Measurements from ENCODE around the gene NCOA4.
"Not testable (repeated sequence)": the region's sequence is repeated elsewhere in the genome, so short reads cannot be mapped to it uniquely, and the experiment has no call there.

Gene NCOA4

GRCh38 chr10:46014206-46014605, 16.2 kb downstream of the NCOA4 start:
- no peak overlapping the region for H3K4me3 ChIP-seq (ENCODE audit: low read depth in 1 of 5, low read length in 5 of 5)
- peaks cover 0 to 58% (median 37%) of the 10 kb centered on the region in 5 donors for H3K4me1 ChIP-seq (ENCODE audit: control insufficient read depth in 5 of 5, insufficient read depth in 5 of 5, low read length in 5 of 5)
- peak overlapping the region; percentile 81 for H3K27ac ChIP-seq (ENCODE audit: low read depth, low read length)
- H3K9ac ChIP-seq (ENCODE audit: low read length in 5 of 5) = peak overlapping the region in 1 of 5 donors; percentile 19
- H3K9me3 ChIP-seq (ENCODE audit: control insufficient read depth in 5 of 5, low read length in 5 of 5) = no peaks in the 10 kb centered on the region
- H3K36me3 ChIP-seq (ENCODE audit: control insufficient read depth in 5 of 5, insufficient read depth in 5 of 5, low read length in 5 of 5) = peaks cover 35 to 63% (median 59%) of the 10 kb centered on the region in 5 donors
- no peaks in the 10 kb centered on the region for H3K27me3 ChIP-seq (ENCODE audit: control insufficient read depth in 5 of 5, insufficient read depth in 4 of 5, low read length in 5 of 5)

DNA sequence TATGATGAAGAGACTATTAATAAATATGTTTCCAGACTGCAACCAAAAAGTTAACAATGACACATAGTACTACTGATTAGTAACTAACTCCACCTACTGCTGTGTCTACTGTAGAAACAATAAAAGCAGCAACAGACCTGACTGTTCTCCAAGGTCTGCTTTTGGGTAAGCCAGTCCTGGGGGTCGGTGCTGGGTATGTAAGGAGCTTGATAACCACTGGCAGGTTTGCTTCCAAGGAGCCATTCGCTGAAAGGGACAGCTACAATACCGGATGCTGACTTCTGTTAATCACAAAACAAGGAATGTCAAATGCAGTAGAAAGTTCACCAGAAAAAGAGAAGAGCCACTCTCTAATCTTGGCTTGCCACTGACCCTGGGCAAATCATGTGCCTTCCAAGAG, 17.7 kb downstream of the NCOA4 start:
- Histone ChIP-seq H3K27ac (ENCODE audit: low read depth, low read length) (peak overlapping the region; percentile 81), H3K36me3 (ENCODE audit: control insufficient read depth in 5 of 5, insufficient read depth in 5 of 5, low read length in 5 of 5) (peaks cover 49 to 78% (median 74%) of the 10 kb centered on the region in 5 donors), H3K4me1 (ENCODE audit: control insufficient read depth in 5 of 5, insufficient read depth in 5 of 5, low read length in 5 of 5) (peaks cover 0 to 47% (median 22%) of the 10 kb centered on the region in 5 donors), H3K9ac (ENCODE audit: low read length in 5 of 5) (peak overlapping the region in 1 of 5 donors; percentile 40), H3K27me3 (ENCODE audit: control insufficient read depth in 5 of 5, insufficient read depth in 4 of 5, low read length in 5 of 5) (no peaks in the 10 kb centered on the region), H3K4me3 (ENCODE audit: low read depth in 1 of 5, low read length in 5 of 5) (no peak overlapping the region), H3K9me3 (ENCODE audit: control insufficient read depth in 5 of 5, low read length in 5 of 5) (no peaks in the 10 kb centered on the region)

DNA sequence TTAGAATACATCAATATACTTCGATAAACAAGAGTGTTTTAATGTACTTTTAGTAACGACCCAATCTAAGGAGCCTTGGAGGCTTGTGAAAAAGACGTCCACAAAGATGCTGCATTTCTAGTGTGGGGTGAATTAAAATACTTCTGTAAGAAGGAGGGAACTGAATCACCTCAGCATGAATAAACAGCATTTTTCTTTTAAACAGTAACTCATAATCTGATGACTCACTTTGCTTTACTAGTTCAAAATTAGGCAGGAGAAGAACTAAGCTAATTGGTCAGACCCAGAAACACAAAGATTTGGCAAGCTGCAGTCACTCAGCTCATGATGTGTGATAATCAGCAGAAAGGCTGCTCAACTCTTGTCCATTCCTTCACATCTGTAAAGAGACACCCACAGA, 24.2 kb downstream of the NCOA4 start:
- H3K27ac ChIP-seq (ENCODE audit: low read depth, low read length) = peak overlapping the region; percentile 15
- peaks cover 60 to 99% (median 89%) of the 10 kb centered on the region in 5 donors for H3K36me3 ChIP-seq (ENCODE audit: control insufficient read depth in 5 of 5, insufficient read depth in 5 of 5, low read length in 5 of 5)
- H3K9ac ChIP-seq (ENCODE audit: low read length in 5 of 5) = no peak overlapping the region
- H3K4me3 ChIP-seq (ENCODE audit: low read depth in 1 of 5, low read length in 5 of 5) = no peak overlapping the region
- H3K9me3 ChIP-seq (ENCODE audit: control insufficient read depth in 5 of 5, low read length in 5 of 5) = no peaks in the 10 kb centered on the region
- H3K27me3 ChIP-seq (ENCODE audit: control insufficient read depth in 5 of 5, insufficient read depth in 4 of 5, low read length in 5 of 5) = no peaks in the 10 kb centered on the region
- H3K4me1 ChIP-seq (ENCODE audit: control insufficient read depth in 5 of 5, insufficient read depth in 5 of 5, low read length in 5 of 5) = peaks cover 0 to 4% (median 3%) of the 10 kb centered on the region in 5 donors

DNA sequence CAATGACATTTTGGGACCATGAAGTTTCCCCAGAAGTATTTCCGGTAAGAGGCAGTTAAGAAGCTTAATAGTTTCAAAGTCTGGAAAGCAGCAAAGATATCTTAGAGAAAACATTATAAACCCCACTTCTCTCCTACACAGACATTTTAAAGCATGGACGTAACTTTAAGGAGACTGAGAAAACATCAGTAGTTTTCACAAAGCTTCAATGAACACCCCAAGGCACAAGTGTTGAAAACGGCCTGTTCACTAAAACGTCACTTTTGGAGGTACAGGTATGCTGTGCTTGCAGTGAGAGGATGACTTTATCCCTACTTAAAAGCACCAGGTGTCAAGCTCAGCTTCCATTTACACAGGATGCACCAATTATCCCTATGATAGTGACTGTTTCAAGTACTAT, 25.0 kb downstream of the NCOA4 start:
- H3K9me3 ChIP-seq (ENCODE audit: control insufficient read depth in 5 of 5, low read length in 5 of 5) = no peaks in the 10 kb centered on the region
- H3K4me3 ChIP-seq (ENCODE audit: low read depth in 1 of 5, low read length in 5 of 5) = no peak overlapping the region
- no peaks in the 10 kb centered on the region for H3K27me3 ChIP-seq (ENCODE audit: control insufficient read depth in 5 of 5, insufficient read depth in 4 of 5, low read length in 5 of 5)
- H3K36me3 ChIP-seq (ENCODE audit: control insufficient read depth in 5 of 5, insufficient read depth in 5 of 5, low read length in 5 of 5) = peaks cover 59 to 98% (median 83%) of the 10 kb centered on the region in 5 donors
- H3K9ac ChIP-seq (ENCODE audit: low read length in 5 of 5) = no peak overlapping the region
- peaks cover 0 to 4% (median 3%) of the 10 kb centered on the region in 5 donors for H3K4me1 ChIP-seq (ENCODE audit: control insufficient read depth in 5 of 5, insufficient read depth in 5 of 5, low read length in 5 of 5)
- peak overlapping the region; percentile 15 for H3K27ac ChIP-seq (ENCODE audit: low read depth, low read length)

DNA sequence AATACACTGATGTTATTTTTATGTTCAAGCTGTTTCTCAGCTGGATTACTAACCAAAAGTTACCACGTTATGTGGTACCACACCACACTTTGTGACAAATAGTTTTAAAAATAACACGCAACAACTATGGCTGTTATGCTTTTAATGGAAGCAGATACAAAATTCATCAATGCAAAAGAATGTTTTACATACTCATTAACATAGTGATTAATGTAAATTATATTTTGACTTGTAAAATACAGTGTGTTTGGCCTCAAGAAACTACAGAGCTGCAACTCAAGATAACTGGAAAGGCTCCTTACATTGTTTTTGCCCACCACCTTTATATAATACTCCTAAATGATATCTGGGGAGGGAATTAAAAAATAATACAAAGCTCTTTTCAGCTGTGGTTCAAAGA, 25.5 kb downstream of the NCOA4 start:
- H3K9ac ChIP-seq (ENCODE audit: low read length in 5 of 5) = no peak overlapping the region
- H3K4me1 ChIP-seq (ENCODE audit: control insufficient read depth in 5 of 5, insufficient read depth in 5 of 5, low read length in 5 of 5) = peaks cover 0 to 4% (median 0%) of the 10 kb centered on the region in 5 donors
- H3K27ac ChIP-seq (ENCODE audit: low read depth, low read length) = no peak overlapping the region
- peaks cover 55 to 98% (median 80%) of the 10 kb centered on the region in 5 donors for H3K36me3 ChIP-seq (ENCODE audit: control insufficient read depth in 5 of 5, insufficient read depth in 5 of 5, low read length in 5 of 5)
- no peak overlapping the region for H3K4me3 ChIP-seq (ENCODE audit: low read depth in 1 of 5, low read length in 5 of 5)
- H3K27me3 ChIP-seq (ENCODE audit: control insufficient read depth in 5 of 5, insufficient read depth in 4 of 5, low read length in 5 of 5) = no peaks in the 10 kb centered on the region
- H3K9me3 ChIP-seq (ENCODE audit: control insufficient read depth in 5 of 5, low read length in 5 of 5) = no peaks in the 10 kb centered on the region

- Histone ChIP-seq H3K4me3 (ENCODE audit: low read depth in 1 of 5, low read length in 5 of 5) (no peak overlapping the region), H3K4me1 (ENCODE audit: control insufficient read depth in 5 of 5, insufficient read depth in 5 of 5, low read length in 5 of 5) (no peaks in the 10 kb centered on the region), H3K9me3 (ENCODE audit: control insufficient read depth in 5 of 5, low read length in 5 of 5) (no peaks in the 10 kb centered on the region), H3K36me3 (ENCODE audit: control insufficient read depth in 5 of 5, insufficient read depth in 5 of 5, low read length in 5 of 5) (peaks cover 44 to 89% (median 68%) of the 10 kb centered on the region in 5 donors), H3K27me3 (ENCODE audit: control insufficient read depth in 5 of 5, insufficient read depth in 4 of 5, low read length in 5 of 5) (no peaks in the 10 kb centered on the region), H3K27ac (ENCODE audit: low read depth, low read length) (peak overlapping the region; percentile 9), H3K9ac (ENCODE audit: low read length in 5 of 5) (no peak overlapping the region)
These were observed 27.3 kb downstream of the NCOA4 start for GRCh38 chr10:46002916-46003693.

DNA sequence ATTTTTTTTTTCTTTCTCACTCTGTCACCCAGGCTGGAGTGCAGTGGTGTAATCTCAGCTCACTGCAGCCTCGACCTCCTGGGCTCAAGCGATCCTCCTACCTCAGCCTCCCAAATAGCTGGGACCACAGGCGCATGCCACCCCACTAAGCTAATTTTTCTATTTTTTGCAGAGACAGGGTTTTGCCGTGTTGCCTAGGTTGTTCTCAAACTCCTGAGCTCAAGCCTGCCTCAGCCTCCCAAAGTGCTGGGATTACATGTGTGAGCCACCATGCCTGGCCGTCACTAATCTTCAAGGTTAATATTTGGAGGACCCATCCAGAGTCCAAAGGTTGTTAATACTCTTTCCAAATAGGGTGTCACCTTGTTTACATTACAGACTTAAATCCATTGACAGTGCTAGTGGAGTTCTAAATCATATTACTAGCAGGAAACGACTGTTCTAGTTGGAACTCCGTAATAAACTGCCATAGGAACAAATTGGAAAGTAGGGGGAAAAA, 28.2 kb downstream of the NCOA4 start:
- H3K4me1 ChIP-seq (ENCODE audit: control insufficient read depth in 5 of 5, insufficient read depth in 5 of 5, low read length in 5 of 5); H3K27ac ChIP-seq (ENCODE audit: low read depth, low read length); H3K27me3 ChIP-seq (ENCODE audit: control insufficient read depth in 5 of 5, insufficient read depth in 4 of 5, low read length in 5 of 5); H3K9me3 ChIP-seq (ENCODE audit: control insufficient read depth in 5 of 5, low read length in 5 of 5); H3K4me3 ChIP-seq (ENCODE audit: low read depth in 1 of 5, low read length in 5 of 5); H3K9ac ChIP-seq (ENCODE audit: low read length in 5 of 5): not testable (repeated sequence)
- peaks cover 41 to 83% (median 60%) of the 10 kb centered on the region in 5 donors for H3K36me3 ChIP-seq (ENCODE audit: control insufficient read depth in 5 of 5, insufficient read depth in 5 of 5, low read length in 5 of 5)

GRCh38 chr10:46001187-46001756, 29.2 kb downstream of the NCOA4 start:
- H3K27ac ChIP-seq (ENCODE audit: low read depth, low read length) = no peak overlapping the region
- no peak overlapping the region for H3K4me3 ChIP-seq (ENCODE audit: low read depth in 1 of 5, low read length in 5 of 5)
- H3K9me3 ChIP-seq (ENCODE audit: control insufficient read depth in 5 of 5, low read length in 5 of 5) = no peaks in the 10 kb centered on the region
- H3K9ac ChIP-seq (ENCODE audit: low read length in 5 of 5) = no peak overlapping the region
- peaks cover 33 to 73% (median 50%) of the 10 kb centered on the region in 5 donors for H3K36me3 ChIP-seq (ENCODE audit: control insufficient read depth in 5 of 5, insufficient read depth in 5 of 5, low read length in 5 of 5)
- H3K27me3 ChIP-seq (ENCODE audit: control insufficient read depth in 5 of 5, insufficient read depth in 4 of 5, low read length in 5 of 5) = no peaks in the 10 kb centered on the region
- H3K4me1 ChIP-seq (ENCODE audit: control insufficient read depth in 5 of 5, insufficient read depth in 5 of 5, low read length in 5 of 5) = no peaks in the 10 kb centered on the region

DNA sequence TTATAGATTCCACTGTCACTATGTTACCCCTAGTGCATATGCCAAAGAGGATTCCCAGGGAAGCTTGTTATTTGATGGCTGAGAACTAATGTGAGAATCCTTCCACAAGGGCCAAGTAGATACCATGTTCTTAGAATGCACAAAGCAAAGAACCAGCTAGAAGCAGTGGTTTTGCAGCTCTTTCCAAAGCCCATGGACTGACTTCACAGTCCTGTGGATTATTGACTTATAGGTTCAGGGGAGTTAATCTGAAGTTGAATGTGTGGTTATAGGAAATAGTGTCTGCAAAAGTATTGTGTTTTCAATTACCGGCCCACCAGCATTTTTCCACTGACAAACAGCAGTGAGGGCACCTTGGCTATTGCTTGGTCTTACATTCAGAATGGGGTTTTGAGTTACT, 29.9 kb downstream of the NCOA4 start:
- Histone ChIP-seq H3K27me3 (ENCODE audit: control insufficient read depth in 5 of 5, insufficient read depth in 4 of 5, low read length in 5 of 5) (no peaks in the 10 kb centered on the region), H3K9ac (ENCODE audit: low read length in 5 of 5) (no peak overlapping the region), H3K4me3 (ENCODE audit: low read depth in 1 of 5, low read length in 5 of 5) (no peak overlapping the region), H3K27ac (ENCODE audit: low read depth, low read length) (no peak overlapping the region), H3K36me3 (ENCODE audit: control insufficient read depth in 5 of 5, insufficient read depth in 5 of 5, low read length in 5 of 5) (peaks cover 27 to 66% (median 43%) of the 10 kb centered on the region in 5 donors), H3K4me1 (ENCODE audit: control insufficient read depth in 5 of 5, insufficient read depth in 5 of 5, low read length in 5 of 5) (no peaks in the 10 kb centered on the region), H3K9me3 (ENCODE audit: control insufficient read depth in 5 of 5, low read length in 5 of 5) (no peaks in the 10 kb centered on the region)

DNA sequence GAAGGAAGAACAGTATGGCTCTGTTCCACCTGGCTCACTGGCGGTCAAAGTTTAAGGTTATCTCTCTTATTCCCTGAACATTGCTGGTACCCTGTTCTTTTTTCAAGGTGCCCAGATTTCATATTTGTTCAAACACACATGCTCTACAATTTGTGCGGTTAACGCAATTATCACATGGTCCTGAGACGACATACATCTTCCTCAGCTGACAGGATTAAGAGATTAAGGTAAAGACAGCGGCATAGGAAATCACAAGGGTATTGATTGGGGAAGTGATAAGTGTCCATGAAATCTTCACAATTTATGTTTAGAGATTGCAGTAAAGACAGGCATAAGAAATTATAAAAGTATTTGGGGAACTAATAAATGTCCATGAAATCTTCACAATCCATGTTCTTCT, 30.5 kb downstream of the NCOA4 start:
- not testable (repeated sequence) for H3K9me3 ChIP-seq (ENCODE audit: control insufficient read depth in 5 of 5, low read length in 5 of 5); H3K27ac ChIP-seq (ENCODE audit: low read depth, low read length); H3K4me1 ChIP-seq (ENCODE audit: control insufficient read depth in 5 of 5, insufficient read depth in 5 of 5, low read length in 5 of 5); H3K4me3 ChIP-seq (ENCODE audit: low read depth in 1 of 5, low read length in 5 of 5); H3K9ac ChIP-seq (ENCODE audit: low read length in 5 of 5); H3K27me3 ChIP-seq (ENCODE audit: control insufficient read depth in 5 of 5, insufficient read depth in 4 of 5, low read length in 5 of 5)
- H3K36me3 ChIP-seq (ENCODE audit: control insufficient read depth in 5 of 5, insufficient read depth in 5 of 5, low read length in 5 of 5) = peaks cover 21 to 60% (median 37%) of the 10 kb centered on the region in 5 donors
